ENCODE data around the gene GTF3C4.

GRCh38 chr9:132694144-132694543, 23.9 kb downstream of the GTF3C4 start:
- no peak for TF ChIP-seq CTCF (IDR thresholded peaks at IDR 0.05)
- TF ChIP-seq POLR2A (IDR thresholded peaks at IDR 0.05) = no peak

Data from body of pancreas (tissue), 4 donors.